CD4-positive, alpha-beta T cell (primary cell): Measurements from ENCODE around the gene GCN1. TPM values are rescaled to one million over a fixed set of nuclear protein-coding genes. Genes with fewer than 3 reads are reported as not detected.

Source experiments
- ATAC-seq: fragments of 200-7000 bp; cut with Tn5 transposase; one replicate; pipeline ENCODE4 v1.10.0; 2022; ENCODE audit warnings: mild to moderate bottlenecking; ENCODE audit not compliant: poor library complexity
- CTCF ChIA-PET: fragments of 350-600 bp; sonication (Branson Sonifier 250); formaldehyde crosslinking; loops from one replicate; lab custom pipeline; 2021; ENCODE audit warnings: antibody characterized with exemption, inconsistent platforms; lab: Charles Lee
- POLR2A ChIA-PET: fragments of 350-600 bp; sonication (Branson Sonifier 250); formaldehyde crosslinking; loops from one replicate; lab custom pipeline; 2021; ENCODE audit warnings: antibody characterized with exemption, inconsistent platforms; lab: Charles Lee
- DNase-seq, 14 experiments: peaks; one replicate each; pipeline ENCODE4 v3.0.0-alpha.2; 2013 to 2020; ENCODE audit warnings: mixed read lengths in 2 of 14
- H3K27ac ChIP-seq, 2 donors: one replicate each; pipeline versions ENCODE4 v1.5.1 to v1.7.0; 2013; ENCODE audit warnings: low read length in 2 of 2, low read depth in 1 of 2, mild to moderate bottlenecking in 1 of 2
- H3K27me3 ChIP-seq, 2 experiments: 1 replicate in 1 of 2; 2 replicates in 1 of 2; pipeline versions ENCODE4 v1.6.1 to v1.7.0; 2013; ENCODE audit warnings: low read length in 2 of 2, control low read depth in 1 of 2, mild to moderate bottlenecking in 1 of 2, moderate library complexity in 1 of 2; ENCODE audit not compliant: insufficient read depth in 2 of 2, control insufficient read depth in 1 of 2
- H3K36me3 ChIP-seq: one replicate; pipeline ENCODE4 v1.6.1; 2013; ENCODE audit warnings: low read length, control low read depth; ENCODE audit not compliant: insufficient read depth
- H3K4me1 ChIP-seq: one replicate; pipeline ENCODE4 v1.6.1; 2013; ENCODE audit warnings: low read length, control low read depth; ENCODE audit not compliant: insufficient read depth
- H3K4me3 ChIP-seq: one replicate; pipeline ENCODE4 v1.5.1; 2013; ENCODE audit warnings: mild to moderate bottlenecking, low read length, moderate library complexity
- H3K9me3 ChIP-seq, 2 experiments: 1 replicate in 1 of 2; 2 replicates in 1 of 2; pipeline versions ENCODE4 v1.6.1 to v1.7.0; 2013; ENCODE audit warnings: low read length in 2 of 2, mild to moderate bottlenecking in 2 of 2, control low read depth in 1 of 2, moderate library complexity in 1 of 2; ENCODE audit not compliant: control insufficient read depth in 1 of 2, insufficient read depth in 1 of 2
- H3K27ac Mint-ChIP-seq: one replicate; pipeline ENCODE4 v1.8.0; 2020; ENCODE audit warnings: mixed read lengths
- H3K27me3 Mint-ChIP-seq: one replicate; pipeline ENCODE4 v1.8.0; 2021; ENCODE audit warnings: mixed read lengths
- H3K36me3 Mint-ChIP-seq: one replicate; pipeline ENCODE4 v1.8.0; 2021; ENCODE audit warnings: low read depth, mixed read lengths
- H3K4me1 Mint-ChIP-seq: one replicate; pipeline ENCODE4 v1.8.0; 2021; ENCODE audit warnings: low read depth, mixed read lengths
- H3K4me3 Mint-ChIP-seq: one replicate; pipeline ENCODE4 v1.8.0; 2020; ENCODE audit warnings: mild to moderate bottlenecking, mixed read lengths
- H3K9me3 Mint-ChIP-seq: one replicate; pipeline ENCODE4 v1.8.0; 2020; ENCODE audit warnings: mixed read lengths
- intact Hi-C, 2 experiments: fragments of 100-400 bp; cut with DNase I in 1 of 2; cut with micrococcal nuclease in 1 of 2; formaldehyde crosslinking; loops; one replicate each; pipeline versions ENCODE4 v1.15.1 to v1.9.0; 2023 to 2025; cut with DNase I, micrococcal nuclease
- total RNA-seq, 174 experiments: library from RNA in 2 of 174; stranded (reverse) in 2 of 174; gene quantifications; one replicate each; pipeline ENCODE4 v1.2.3 and lab custom pipeline; 2021 to 2026
- TF ChIP-seq, protein P1 (sequence below): fragments of 200-600 bp; IDR thresholded peaks from one replicate; pipeline ENCODE4 v1.8.0; 2022; ENCODE audit warnings: antibody characterized with exemption, mild to moderate bottlenecking

GCN1 gene
- total RNA-seq, 2 experiments from 2014 or later = 121 to 128 TPM

GRCh38 chr12:120132054-120132836 lies 62.3 kb downstream of the GCN1 start:
- no peaks in the 10 kb centered on the region for H3K27me3 ChIP-seq
- no peak for ATAC-seq
- peaks cover 94% of the 10 kb centered on the region for H3K36me3 ChIP-seq
- TF ChIP-seq, protein P1, sequence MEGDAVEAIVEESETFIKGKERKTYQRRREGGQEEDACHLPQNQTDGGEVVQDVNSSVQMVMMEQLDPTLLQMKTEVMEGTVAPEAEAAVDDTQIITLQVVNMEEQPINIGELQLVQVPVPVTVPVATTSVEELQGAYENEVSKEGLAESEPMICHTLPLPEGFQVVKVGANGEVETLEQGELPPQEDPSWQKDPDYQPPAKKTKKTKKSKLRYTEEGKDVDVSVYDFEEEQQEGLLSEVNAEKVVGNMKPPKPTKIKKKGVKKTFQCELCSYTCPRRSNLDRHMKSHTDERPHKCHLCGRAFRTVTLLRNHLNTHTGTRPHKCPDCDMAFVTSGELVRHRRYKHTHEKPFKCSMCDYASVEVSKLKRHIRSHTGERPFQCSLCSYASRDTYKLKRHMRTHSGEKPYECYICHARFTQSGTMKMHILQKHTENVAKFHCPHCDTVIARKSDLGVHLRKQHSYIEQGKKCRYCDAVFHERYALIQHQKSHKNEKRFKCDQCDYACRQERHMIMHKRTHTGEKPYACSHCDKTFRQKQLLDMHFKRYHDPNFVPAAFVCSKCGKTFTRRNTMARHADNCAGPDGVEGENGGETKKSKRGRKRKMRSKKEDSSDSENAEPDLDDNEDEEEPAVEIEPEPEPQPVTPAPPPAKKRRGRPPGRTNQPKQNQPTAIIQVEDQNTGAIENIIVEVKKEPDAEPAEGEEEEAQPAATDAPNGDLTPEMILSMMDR = no peak
- no peak overlapping the region for H3K27ac Mint-ChIP-seq
- CTCF ChIA-PET = interaction anchor here (0.7 kb wide), 1 partner anchor 36 kb away, joined by 3 read pairs; no protein-coding TSS in a partner anchor
- peaks cover 88% of the 10 kb centered on the region for H3K36me3 Mint-ChIP-seq
- DNase-seq = no peak
- POLR2A ChIA-PET = interaction anchor here (1.2 to 2.7 kb wide), 2 partner anchors 11 to 15 kb away, joined by 3 to 7 read pairs; partner anchors contain the start of gene RAB35
- H3K4me3 Mint-ChIP-seq = no peak overlapping the region
- no peaks in the 10 kb centered on the region for H3K9me3 Mint-ChIP-seq
- H3K4me3 ChIP-seq = no peak overlapping the region
- H3K4me1 ChIP-seq = no peaks in the 10 kb centered on the region
- no peaks in the 10 kb centered on the region for H3K27me3 Mint-ChIP-seq
- no peaks in the 10 kb centered on the region for H3K9me3 ChIP-seq
- H3K4me1 Mint-ChIP-seq = no peaks in the 10 kb centered on the region
- intact Hi-C loops = no loop called here
- H3K27ac ChIP-seq = no peak overlapping the region

DNA sequence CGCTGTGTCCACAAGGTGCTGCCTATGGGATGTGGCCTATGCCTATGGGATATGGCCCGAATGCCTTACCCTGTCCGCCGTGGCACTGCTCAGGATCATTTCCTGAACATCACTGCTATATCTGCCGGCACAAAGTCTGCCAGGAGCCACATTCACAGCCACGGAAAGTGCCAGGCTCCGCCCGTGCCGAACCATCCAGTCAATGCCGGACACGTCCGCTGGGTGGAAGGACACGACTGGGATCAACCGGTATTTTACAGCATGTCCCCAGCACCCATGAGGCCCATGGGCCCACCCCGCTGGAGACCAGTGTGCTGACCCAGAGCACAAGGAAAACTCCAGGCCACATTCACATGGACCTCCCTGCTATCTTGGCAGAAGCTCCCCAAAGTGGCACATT lies 63.4 kb downstream of the GCN1 start:
- intact Hi-C loops = no loop called here
- Mint-ChIP-seq H3K4me3 (no peak overlapping the region), H3K27me3 (no peaks in the 10 kb centered on the region), H3K4me1 (no peaks in the 10 kb centered on the region), H3K36me3 (peaks cover 87% of the 10 kb centered on the region), H3K27ac (no peak overlapping the region), H3K9me3 (no peaks in the 10 kb centered on the region)
- ChIA-PET POLR2A (interaction anchor here (0.6 to 1.2 kb wide), 2 partner anchors 10 to 13 kb away, joined by 3 read pairs; no protein-coding TSS in a partner anchor), CTCF (no interaction called here)
- Histone ChIP-seq H3K4me3 (no peak overlapping the region), H3K9me3 (no peaks in the 10 kb centered on the region), H3K4me1 (no peaks in the 10 kb centered on the region), H3K36me3 (peaks cover 89% of the 10 kb centered on the region), H3K27ac (no peak overlapping the region), H3K27me3 (no peaks in the 10 kb centered on the region)
- no peak for ATAC-seq
- TF ChIP-seq, protein P1 = no peak
- DNase-seq = no peak

DNA sequence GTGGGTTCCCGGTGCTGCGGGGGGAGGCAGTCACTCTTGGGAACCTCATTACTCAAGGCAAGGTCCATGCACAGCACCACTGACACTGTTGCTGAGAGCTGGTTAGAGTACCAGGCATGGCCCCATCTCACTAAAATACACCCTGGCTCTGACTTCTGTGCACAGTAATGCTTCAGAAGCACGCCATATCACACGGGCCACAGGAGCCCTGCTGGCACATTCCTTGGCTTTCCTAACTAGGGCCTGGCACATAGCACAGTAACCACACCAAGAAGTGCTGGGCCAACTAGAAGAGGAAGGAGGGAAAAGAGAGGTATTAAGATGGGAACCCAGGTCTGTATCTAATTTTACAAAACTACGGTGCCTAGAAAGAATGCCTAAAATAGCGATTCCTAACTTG lies 64.5 kb downstream of the GCN1 start:
- Mint-ChIP-seq H3K27ac (no peak overlapping the region), H3K36me3 (peaks cover 81% of the 10 kb centered on the region), H3K4me1 (peaks cover 4% of the 10 kb centered on the region), H3K4me3 (no peak overlapping the region), H3K9me3 (no peaks in the 10 kb centered on the region), H3K27me3 (no peaks in the 10 kb centered on the region)
- no peaks in the 10 kb centered on the region for H3K4me1 ChIP-seq
- H3K36me3 ChIP-seq = peaks cover 83% of the 10 kb centered on the region
- no peak for ATAC-seq
- no peaks in the 10 kb centered on the region for H3K27me3 ChIP-seq
- H3K9me3 ChIP-seq = no peaks in the 10 kb centered on the region
- H3K27ac ChIP-seq = no peak overlapping the region
- ChIA-PET POLR2A (no interaction called here), CTCF (no interaction called here)
- H3K4me3 ChIP-seq = no peak overlapping the region
- intact Hi-C loops = no loop called here
- TF ChIP-seq, protein P1 = no peak
- DNase-seq = no peak
